C4-2B (cell line): ENCODE results near the gene SLC17A4.

Experiments used
- CTCF ChIP-seq: fragments of 450-650 bp; conservative IDR thresholded peaks from 2 replicates; pipeline ENCODE4 v1.5.1; 2017; ENCODE audit warnings: mild to moderate bottlenecking
- ZFX ChIP-seq: fragments of 450-650 bp; IDR thresholded peaks from 2 replicates; pipeline ENCODE4 v1.6.1; 2017

- TF ChIP-seq CTCF (no peak), ZFX (no peak)
Measured at GRCh38 chr6:25715794-25716193, 38.7 kb upstream of the SLC17A4 start.
